ENCODE data around the gene CDC25C.
"Not testable (repeated sequence)": the region's sequence is repeated elsewhere in the genome, so short reads cannot be mapped to it uniquely, and the experiment has no call there.

The CDC25C gene

GRCh38 chr5:138275379-138275782 lies 56.2 kb downstream of the CDC25C start:
- DNase-seq: no peak

GRCh38 chr5:138274189-138274853 lies 57.3 kb downstream of the CDC25C start, which contains the start of gene GFRA3:
Gene GFRA3, minus strand, starts transcription at chr5:138274621. Its CDS starts 197 bp downstream, at chr5:138274424.
- DNase-seq: no peak

DNA sequence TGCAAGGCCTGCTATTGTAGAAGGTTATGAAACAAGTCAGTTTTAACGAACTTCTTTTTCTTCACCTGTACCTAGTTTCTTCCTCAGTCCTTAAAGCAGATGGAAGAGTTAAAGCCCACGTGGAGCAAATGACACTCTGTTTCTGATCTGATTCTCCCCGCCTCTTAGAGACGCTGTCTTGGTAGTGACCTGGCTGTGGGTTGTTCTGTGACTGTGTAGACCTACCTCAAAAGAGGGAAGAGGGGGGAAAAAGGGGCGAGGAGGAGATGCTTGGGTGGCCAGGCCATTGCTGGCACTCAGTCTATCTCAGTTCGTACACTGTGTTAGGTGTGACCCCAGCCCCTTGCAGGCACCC lies 57.8 kb downstream of the CDC25C start:
- no peak for DNase-seq

DNA sequence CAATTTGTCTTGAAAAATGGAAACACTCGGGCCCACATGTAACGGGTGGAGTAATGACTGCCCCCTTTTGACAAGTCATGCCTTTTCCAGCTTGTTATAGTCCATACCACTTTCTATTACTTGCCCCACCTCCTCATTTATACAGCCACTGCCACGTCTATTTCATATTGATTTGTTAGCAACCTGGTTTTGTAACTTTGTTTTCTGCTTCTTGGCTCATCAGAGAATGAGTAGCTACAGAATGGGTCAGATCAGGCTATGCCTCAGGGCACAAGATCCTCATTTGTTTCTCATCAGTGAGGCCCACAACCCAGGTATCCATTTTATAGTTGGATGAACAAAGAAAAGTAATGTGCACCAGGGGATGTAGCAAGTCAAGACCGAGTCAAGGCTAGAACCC lies 58.9 kb downstream of the CDC25C start:
- no peak for DNase-seq

DNA sequence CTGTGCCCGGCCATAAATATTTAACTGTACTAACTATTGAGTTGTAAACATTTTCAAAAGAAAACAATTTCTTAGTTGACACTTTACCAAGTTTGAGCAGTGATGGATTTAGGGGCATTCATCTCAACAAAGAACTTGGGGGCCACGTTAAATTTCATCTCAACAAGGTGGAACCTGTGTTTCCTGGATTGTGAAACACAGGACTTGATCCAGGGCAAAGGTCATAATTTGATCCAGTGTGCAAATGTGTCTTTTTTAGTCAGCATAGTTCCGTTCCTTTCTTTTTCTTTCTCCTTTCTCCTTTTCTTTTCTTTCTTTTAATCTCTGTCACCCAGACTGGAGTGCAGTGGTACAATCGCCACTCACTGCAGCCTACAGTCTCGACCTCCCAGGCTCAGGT lies 60.3 kb downstream of the CDC25C start:
- no peak for DNase-seq

GRCh38 chr5:138264183-138264582 lies 67.4 kb downstream of the CDC25C start:
- DNase-seq: no peak

DNA sequence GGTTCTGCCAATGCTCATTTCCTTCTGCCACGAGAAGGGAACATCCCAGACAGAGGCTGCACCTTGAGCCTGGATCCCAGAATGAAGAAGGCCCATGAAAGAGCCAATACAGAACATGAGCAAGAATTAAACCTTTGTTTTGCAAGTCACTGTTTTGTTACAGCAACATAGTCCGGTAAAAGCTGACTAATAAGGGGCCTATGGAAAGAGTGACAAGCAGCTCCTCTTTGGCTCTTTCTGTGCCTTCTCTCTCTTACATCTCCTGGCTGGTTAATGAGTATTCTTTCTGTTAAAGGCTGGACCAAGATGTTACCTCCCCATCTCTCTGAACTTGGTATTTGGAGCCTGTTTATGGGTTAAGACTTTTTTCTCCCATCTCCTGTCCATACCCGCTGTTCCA lies 68.0 kb downstream of the CDC25C start:
- DNase-seq: no peak

- no peak for DNase-seq
These were observed 72.8 kb downstream of the CDC25C start for GRCh38 chr5:138258704-138259292.

DNA sequence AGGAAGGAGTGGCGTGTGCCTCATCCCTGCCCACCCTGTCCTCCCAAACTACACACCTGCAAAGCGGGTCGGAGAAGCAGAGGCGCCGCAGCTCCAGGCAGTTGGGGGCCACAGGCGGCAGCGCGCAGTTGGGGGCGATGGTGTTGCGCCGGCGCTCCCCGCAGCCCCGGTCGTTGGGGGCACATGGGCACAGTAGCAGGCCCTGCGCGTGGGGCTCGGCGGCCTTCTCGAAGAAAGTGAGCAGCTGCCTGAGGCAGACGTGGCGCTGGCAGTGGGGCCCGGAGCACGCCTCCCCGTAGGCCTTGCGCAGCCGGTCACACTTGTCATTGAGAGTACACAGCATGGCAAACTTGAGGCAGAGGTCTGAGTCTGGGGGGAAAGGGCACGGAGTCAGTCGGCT lies 74.0 kb downstream of the CDC25C start:
- no peak for DNase-seq

DNA sequence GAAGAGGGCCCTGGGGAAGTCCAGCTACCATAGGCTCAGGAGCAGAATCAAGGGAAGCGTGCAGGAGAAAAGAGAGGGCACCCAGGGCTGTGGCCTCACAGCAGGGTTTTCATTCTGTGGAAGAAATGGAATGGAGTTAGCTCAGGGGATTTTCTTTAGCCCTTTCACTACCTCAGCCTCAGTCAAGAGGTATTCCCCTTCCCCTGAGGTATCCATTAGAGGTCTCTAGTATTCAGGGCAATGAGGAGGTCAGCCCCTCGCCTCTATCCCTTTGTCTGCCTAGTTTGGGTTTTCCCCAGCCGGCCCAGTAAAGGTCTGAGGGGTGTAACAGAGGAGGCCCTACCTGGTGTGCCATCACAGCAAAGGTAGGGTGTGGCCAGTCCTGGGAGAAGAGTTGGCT lies 78.7 kb downstream of the CDC25C start:
- no peak for DNase-seq

DNA sequence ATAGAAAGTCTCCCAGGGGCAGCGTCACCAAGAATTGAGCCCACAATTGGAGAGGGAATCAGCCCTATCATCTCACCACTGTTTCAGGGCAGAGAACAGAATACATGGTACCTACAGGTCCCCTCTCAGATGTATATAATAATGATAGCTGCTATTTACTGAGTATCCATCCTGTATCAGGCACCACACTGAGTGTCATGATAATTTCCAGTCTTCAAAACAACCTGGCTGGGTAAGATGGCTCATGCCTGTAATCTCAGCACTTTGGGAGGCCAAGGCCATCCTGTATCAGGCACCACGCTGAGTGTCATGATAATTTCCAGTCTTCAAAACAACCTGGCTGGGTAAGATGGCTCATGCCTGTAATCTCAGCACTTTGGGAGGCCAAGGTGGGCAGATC lies 83.8 kb downstream of the CDC25C start:
- DNase-seq: not testable (repeated sequence)

DNA sequence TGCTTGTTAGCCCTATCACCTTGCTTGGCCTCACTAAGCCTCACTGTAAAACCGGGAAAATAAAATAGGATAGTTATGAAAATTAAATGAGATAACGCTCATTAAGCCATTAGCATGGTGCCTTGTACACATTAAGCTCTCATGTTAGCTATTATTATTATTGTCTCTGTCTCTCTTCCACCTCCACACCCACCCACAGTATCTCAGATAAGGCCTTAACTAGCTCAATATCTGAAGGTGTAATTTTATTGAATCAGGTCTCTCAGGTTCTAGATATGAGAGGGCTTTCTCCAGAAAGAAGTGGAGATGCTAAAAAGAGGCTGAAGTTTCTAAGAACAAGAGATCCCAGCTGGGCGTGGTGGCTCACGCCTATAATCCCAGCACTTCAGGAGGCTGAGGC lies 84.8 kb downstream of the CDC25C start:
- DNase-seq: no peak

DNA sequence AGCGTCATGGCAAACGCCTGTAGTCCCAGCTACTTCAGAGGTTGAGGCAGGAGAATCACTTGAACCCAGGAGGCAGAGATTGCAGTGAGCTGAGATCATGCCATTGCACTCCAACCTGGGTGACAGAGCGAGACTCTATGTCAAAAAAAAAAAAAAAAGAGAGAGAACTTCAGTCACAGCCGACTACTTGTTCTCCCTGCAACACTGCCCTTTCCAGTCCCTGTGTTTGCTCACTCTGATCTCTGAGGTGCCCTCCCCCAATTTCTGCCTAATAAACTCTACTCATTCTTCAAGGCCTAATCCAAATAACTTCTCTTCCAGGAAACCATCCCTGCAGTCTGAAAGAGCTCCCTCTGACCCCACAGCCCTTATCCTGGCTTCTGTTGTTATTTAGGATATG lies 85.3 kb downstream of the CDC25C start:
- DNase-seq: no peak

DNA sequence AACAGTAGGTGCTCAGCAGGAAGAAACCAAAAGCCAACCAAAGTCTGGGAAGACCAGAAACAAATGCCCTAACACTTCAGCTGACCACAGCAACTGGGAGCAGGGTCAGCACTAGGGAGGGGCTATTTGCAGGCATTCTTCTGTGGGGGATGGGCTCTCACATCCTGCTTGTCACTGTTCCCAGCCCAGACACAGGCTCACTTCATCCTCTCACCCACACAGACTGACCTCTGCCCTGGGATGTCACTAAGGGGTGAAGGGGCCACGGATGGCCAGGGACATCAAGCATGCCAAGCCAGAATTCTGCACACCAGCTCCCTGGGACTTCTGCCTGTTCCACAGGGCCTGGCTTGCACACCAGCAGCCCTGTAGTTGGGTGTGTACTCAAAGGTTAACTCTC lies 85.9 kb downstream of the CDC25C start:
- no peak for DNase-seq

GRCh38 chr5:138243794-138244193 lies 87.8 kb downstream of the CDC25C start:
- no peak for DNase-seq

DNA sequence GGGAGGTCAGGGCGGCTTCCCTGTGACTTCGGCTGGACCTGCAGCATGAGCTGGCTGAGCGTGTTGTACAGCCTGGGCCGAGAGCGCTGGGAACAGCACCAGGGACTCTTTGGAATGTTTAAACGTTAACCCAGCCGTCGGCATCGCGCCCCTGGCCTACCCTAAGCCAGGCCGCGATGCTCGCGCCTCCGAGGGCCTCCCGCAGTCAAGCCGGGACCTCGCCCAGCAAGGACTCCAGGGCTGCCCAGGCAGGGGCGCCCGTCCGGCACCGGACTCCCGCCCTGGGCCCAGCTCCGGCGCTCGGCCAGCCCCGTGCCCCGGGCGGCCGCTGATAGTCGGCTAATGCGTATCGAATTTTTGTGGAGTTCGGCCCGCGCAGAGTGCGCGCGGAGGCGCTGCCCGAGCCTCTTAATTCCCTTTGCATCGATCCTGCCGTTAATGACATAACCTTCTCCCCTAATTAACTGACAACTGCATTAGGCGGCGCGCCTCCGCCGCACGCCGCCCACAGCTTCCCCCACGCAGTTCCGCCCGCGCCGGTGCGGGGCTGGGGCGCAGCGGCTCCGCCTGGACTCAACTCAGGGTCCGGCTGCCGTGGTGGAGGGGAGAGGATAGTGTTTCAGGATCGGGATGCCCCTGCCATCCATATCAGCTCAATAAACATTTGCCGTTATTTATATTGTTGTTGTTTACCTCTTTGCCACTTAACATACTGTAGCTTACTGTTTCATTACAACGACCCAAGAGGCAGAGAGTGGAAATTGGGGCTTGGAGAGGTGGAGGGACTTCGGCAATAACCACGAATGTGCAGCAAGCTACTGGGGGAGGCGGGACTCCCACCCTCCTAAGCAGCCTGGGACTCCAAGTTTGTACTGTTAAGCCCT lies 89.7 kb downstream of the CDC25C start:
- DNase-seq: no peak

DNA sequence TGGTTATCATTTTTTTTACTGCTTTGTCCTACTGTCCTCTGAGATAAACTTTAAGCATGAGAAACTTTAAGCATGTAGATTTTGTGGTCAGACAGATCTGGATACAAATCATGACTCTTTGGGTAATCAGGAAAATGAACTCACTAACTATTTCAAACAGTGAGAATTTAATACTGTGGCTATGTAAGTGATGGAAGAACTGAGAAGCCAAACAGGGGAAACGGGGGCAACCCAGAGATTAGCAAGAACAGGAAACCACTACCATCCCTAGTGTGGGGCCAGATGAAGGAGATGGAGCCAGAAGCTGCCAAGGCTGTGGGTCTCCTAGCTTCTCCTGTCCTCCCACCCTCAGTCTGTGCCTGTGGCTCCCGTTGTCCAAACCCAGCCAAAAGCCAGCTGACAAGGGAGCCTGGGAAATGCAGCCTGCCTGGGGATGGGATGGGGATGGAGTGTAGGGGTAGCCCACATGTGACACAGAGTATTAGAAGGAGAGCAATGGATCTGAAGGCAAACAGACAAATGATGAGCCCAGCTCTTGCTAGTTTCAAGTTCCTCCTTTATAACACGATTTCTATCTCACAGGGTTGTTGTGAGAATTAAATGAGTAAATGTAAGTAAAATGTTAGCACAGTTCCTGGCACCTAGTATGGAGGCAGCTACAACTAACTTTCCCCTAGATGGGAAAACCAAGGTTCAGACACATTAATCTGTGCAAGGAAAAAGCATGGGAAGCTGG lies 90.8 kb downstream of the CDC25C start:
- DNase-seq: peak in 1 of 2 donors; percentile 30

GRCh38 chr5:138238034-138238433 lies 93.6 kb downstream of the CDC25C start:
- DNase-seq: no peak

Data from bone marrow (tissue), 2 donors.